CD14-positive monocyte (primary cell): ENCODE data around the gene NGRN. TPM values are rescaled to one million over a fixed set of nuclear protein-coding genes. Genes with fewer than 3 reads are reported as not detected.

Source experiments
- DNase-seq, 3 donors: peaks; one replicate each; pipeline ENCODE4 v3.0.0-alpha.2; 2011 to 2022
- H2AFZ ChIP-seq: 2 replicates; pipeline ENCODE4 v1.6.0; 2012; ENCODE audit warnings: mild to moderate bottlenecking, low read depth, low read length, inconsistent platforms; ENCODE audit not compliant: insufficient read depth, poor library complexity, severe bottlenecking
- H3K27ac ChIP-seq, 2 donors: 1 replicate in 1 of 2; 2 replicates in 1 of 2; pipeline ENCODE4 v1.5.1; 2012 to 2013; ENCODE audit warnings: low read length in 2 of 2, control low read depth in 1 of 2, inconsistent platforms in 1 of 2, low read depth in 1 of 2, mild to moderate bottlenecking in 1 of 2
- H3K27me3 ChIP-seq, 2 donors: one replicate each; pipeline versions ENCODE4 v1.6.0 to v1.6.1; 2011 to 2013; ENCODE audit warnings: low read length in 2 of 2; ENCODE audit not compliant: control insufficient read depth in 2 of 2, insufficient read depth in 2 of 2
- H3K36me3 ChIP-seq, 2 donors: replicated peaks in 1 of 2; 1 replicate in 1 of 2; 2 replicates in 1 of 2; pipeline versions ENCODE4 v1.5.1 to v1.6.1; 2012 to 2013; ENCODE audit warnings: low read length in 2 of 2, control low read depth in 1 of 2, inconsistent platforms in 1 of 2, mild to moderate bottlenecking in 1 of 2; ENCODE audit not compliant: insufficient read depth in 2 of 2, control insufficient read depth in 1 of 2
- H3K4me1 ChIP-seq, 2 donors: 1 replicate in 1 of 2; 2 replicates in 1 of 2; pipeline versions ENCODE4 v1.5.1 to v1.6.1; 2012 to 2013; ENCODE audit warnings: low read length in 2 of 2, control low read depth in 1 of 2, inconsistent platforms in 1 of 2, mild to moderate bottlenecking in 1 of 2, moderate library complexity in 1 of 2; ENCODE audit not compliant: insufficient read depth in 2 of 2, control insufficient read depth in 1 of 2
- H3K4me2 ChIP-seq: replicated peaks from 2 replicates; pipeline ENCODE3; 2012; ENCODE audit warnings: low read length, moderate library complexity, mild to moderate bottlenecking; ENCODE audit not compliant: poor library complexity, severe bottlenecking; ENCODE audit errors: extremely low read depth
- H3K4me3 ChIP-seq, 3 experiments: fragments of 200-600 bp in 1 of 3; sonication (generic) in 1 of 3; replicated peaks in 1 of 3; 1 replicate in 2 of 3; 2 replicates in 1 of 3; pipeline ENCODE4 v1.5.1; 2011 to 2013; ENCODE audit warnings: low read length in 3 of 3, mild to moderate bottlenecking in 3 of 3, control low read depth in 2 of 3, low read depth in 2 of 3, inconsistent platforms in 1 of 3, moderate library complexity in 1 of 3
- H3K79me2 ChIP-seq: 2 replicates; pipeline ENCODE4 v1.6.0; 2012; ENCODE audit warnings: mild to moderate bottlenecking, control low read depth, inconsistent platforms, low read length, moderate library complexity; ENCODE audit not compliant: insufficient read depth
- H3K9ac ChIP-seq: 2 replicates; pipeline ENCODE4 v1.6.0; 2017; ENCODE audit warnings: low read length, mild to moderate bottlenecking; ENCODE audit not compliant: insufficient read depth, poor library complexity, severe bottlenecking
- H3K9me3 ChIP-seq, 2 donors: replicated peaks in 1 of 2; 1 replicate in 1 of 2; 2 replicates in 1 of 2; pipeline versions ENCODE4 v1.5.1 to v1.6.1; 2012 to 2013; ENCODE audit warnings: low read length in 2 of 2, control low read depth in 1 of 2; ENCODE audit not compliant: control insufficient read depth in 1 of 2, insufficient read depth in 1 of 2
- H4K20me1 ChIP-seq: 2 replicates; pipeline ENCODE4 v1.6.0; 2012; ENCODE audit warnings: mild to moderate bottlenecking, low read length, control low read depth, moderate library complexity; ENCODE audit not compliant: insufficient read depth
- H3K27ac Mint-ChIP-seq, 7 donors: one replicate each; pipeline ENCODE4 v1.8.0; 2020; ENCODE audit warnings: mild to moderate bottlenecking in 7 of 7, mixed read lengths in 7 of 7, moderate library complexity in 6 of 7, inconsistent platforms in 2 of 7
- H3K27me3 Mint-ChIP-seq, 3 donors: one replicate each; pipeline ENCODE4 v1.8.0; 2021 to 2022; ENCODE audit warnings: low read depth in 3 of 3, mild to moderate bottlenecking in 3 of 3, mixed read lengths in 3 of 3, moderate library complexity in 3 of 3, inconsistent platforms in 1 of 3
- H3K36me3 Mint-ChIP-seq, 2 donors: one replicate each; pipeline ENCODE4 v1.8.0; 2020; ENCODE audit warnings: mixed read lengths in 2 of 2, inconsistent platforms in 1 of 2, mild to moderate bottlenecking in 1 of 2
- H3K4me1 Mint-ChIP-seq: one replicate; pipeline ENCODE4 v1.8.0; 2020; ENCODE audit warnings: mild to moderate bottlenecking, mixed read lengths
- H3K4me3 Mint-ChIP-seq, 2 donors: one replicate each; pipeline ENCODE4 v1.8.0; 2020; ENCODE audit warnings: mild to moderate bottlenecking in 2 of 2, mixed read lengths in 2 of 2, moderate library complexity in 1 of 2
- H3K9me3 Mint-ChIP-seq, 7 donors: one replicate each; pipeline ENCODE4 v1.8.0; 2020 to 2022; ENCODE audit warnings: mixed read lengths in 7 of 7, mild to moderate bottlenecking in 6 of 7, moderate library complexity in 6 of 7, inconsistent platforms in 2 of 7
- WGBS: methylation state at CpG from one replicate; pipeline ENCODE4 v1.1.5; 2013; ENCODE audit warnings: missing lambda C conversion rate; ENCODE audit not compliant: insufficient coverage; 5-methylcytosine and 5-hydroxymethylcytosine counted together
- intact Hi-C, 2 donors: fragments of 100-400 bp; cut with micrococcal nuclease; formaldehyde crosslinking; loops; one replicate each; pipeline versions ENCODE4 v1.15.0 to v1.15.1; 2023
- polyA plus RNA-seq, 3 donors: library from polyadenylated mRNA; depleted of rRNA in 1 of 3; unstranded in 2 of 3; stranded (reverse) in 1 of 3; fragments of 300-500 nt in 2 of 3; fragments of >200 nt in 1 of 3; fragmentation: Illumina TruSeq in 2 of 3; gene quantifications; 1 replicate in 2 of 3; 2 replicates in 1 of 3; pipeline ENCODE4 v1.2.3, GENCODE V29; 2012 to 2021
- TF ChIP-seq, protein P1 (sequence below): fragments of 200-600 bp; IDR thresholded peaks from one replicate; pipeline ENCODE4 v1.8.0; 2022; ENCODE audit warnings: antibody characterized with exemption, mild to moderate bottlenecking

Gene NGRN
- polyA plus RNA-seq, 3 donors = 14.4 to 20.3 (median 18.9) TPM

DNA sequence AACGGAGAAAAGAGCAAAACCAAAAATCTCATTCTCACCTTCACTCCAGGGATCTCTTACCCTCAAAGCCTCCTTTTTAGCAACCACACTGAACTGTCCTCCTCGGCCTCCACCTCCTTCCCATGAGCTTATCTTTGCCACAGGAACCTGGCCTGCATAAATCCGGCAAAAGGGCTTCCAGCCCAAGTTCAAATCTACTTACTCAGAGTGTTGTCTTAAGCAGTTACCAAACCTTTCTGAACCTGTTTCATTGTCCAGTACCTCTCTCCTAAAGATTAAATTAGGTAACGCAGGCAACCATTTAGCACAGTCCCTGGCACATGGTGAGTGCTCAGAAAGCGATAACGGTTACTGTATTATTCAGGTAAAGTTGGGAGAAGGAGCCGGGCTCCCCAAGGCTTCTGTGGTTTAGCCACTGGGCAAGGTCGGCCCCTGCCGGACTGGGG, 32.5 kb upstream of the NGRN start:
- H3K4me1 ChIP-seq = peaks cover 41 to 47% of the 10 kb centered on the region in 2 donors

DNA sequence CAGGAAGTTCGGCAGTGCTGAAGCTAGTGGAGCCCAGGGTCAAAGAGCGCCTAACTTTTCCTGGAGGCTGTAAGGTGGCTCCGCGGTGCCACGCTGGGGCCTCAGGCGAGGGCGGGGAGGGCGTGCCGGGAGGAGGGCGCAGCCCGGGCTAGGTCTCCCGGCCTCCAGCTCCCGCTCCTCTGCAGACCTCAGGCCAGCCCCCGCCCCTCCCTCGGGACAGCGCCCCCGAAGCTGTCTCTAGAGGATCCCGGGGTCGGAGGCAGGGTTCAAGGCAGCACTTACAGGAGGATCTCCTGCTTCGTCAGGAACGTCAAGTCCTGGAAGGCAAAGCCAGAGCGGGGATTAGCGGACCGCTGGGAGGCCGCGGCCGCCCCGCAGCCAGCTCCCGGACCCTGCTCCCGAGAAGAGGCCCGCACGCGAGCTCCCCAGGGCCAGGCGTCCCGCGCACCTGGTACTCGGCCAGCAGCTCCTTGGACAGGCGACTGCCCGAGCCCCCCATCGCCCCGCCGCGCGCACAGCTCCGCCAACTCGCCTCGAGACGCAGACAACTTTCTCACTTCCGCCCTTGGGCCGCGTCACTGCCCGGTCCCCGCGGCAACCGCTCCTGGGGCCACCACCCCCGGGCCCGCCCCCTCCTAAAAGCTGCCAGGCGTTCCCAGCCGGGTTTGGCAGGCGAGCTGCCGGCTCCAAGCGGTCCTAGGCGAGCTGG, 31.9 kb upstream of the NGRN start, which contains the start of gene CIB1:
Gene CIB1 (minus strand): TSS at position 555 of the 709 bp plus-strand sequence. CDS start 56 bp downstream, at position 499.
- H3K36me3 ChIP-seq = peaks cover 28 to 43% of the 10 kb centered on the region in 2 donors
- Mint-ChIP-seq H3K36me3 (peaks cover 46 to 59% of the 10 kb centered on the region in 2 donors), H3K4me3 (peak within 1 kb of the TSS; percentile 80 to 90), H3K27ac (peak within 1 kb of the TSS; percentile 88 to 96 (median 93)), H3K4me1 (peaks cover 40% of the 10 kb centered on the region), H3K9me3 (peaks cover 0 to 1% (median 0%) of the 10 kb centered on the region in 7 donors), H3K27me3 (peaks cover 0 to 1% (median 0%) of the 10 kb centered on the region in 3 donors)
- TF ChIP-seq, protein P1, sequence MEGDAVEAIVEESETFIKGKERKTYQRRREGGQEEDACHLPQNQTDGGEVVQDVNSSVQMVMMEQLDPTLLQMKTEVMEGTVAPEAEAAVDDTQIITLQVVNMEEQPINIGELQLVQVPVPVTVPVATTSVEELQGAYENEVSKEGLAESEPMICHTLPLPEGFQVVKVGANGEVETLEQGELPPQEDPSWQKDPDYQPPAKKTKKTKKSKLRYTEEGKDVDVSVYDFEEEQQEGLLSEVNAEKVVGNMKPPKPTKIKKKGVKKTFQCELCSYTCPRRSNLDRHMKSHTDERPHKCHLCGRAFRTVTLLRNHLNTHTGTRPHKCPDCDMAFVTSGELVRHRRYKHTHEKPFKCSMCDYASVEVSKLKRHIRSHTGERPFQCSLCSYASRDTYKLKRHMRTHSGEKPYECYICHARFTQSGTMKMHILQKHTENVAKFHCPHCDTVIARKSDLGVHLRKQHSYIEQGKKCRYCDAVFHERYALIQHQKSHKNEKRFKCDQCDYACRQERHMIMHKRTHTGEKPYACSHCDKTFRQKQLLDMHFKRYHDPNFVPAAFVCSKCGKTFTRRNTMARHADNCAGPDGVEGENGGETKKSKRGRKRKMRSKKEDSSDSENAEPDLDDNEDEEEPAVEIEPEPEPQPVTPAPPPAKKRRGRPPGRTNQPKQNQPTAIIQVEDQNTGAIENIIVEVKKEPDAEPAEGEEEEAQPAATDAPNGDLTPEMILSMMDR = peak; percentile 66
- no peaks in the 10 kb centered on the region for H3K27me3 ChIP-seq
- under 1% methylated on average over 63 of the region's 63 CpGs for WGBS
- peaks cover 32% of the 10 kb centered on the region for H3K79me2 ChIP-seq
- peak; percentile 97 to 98 (median 98) for DNase-seq
- intact Hi-C loops = loop anchor here (2.0 to 10.0 kb wide), 4 partner anchors 31 to 659 kb away; partner anchors contain the start of genes NGRN (in 2 of the 2), IQGAP1 (in 1 of the 2) and TICRR (in 1 of the 2)
- peaks cover 41 to 47% of the 10 kb centered on the region in 2 donors for H3K4me1 ChIP-seq
- peak within 1 kb of the TSS; percentile 73 to 96 (median 91) for H3K4me3 ChIP-seq
- H3K9ac ChIP-seq = peak within 1 kb of the TSS; percentile 95
- peak within 1 kb of the TSS; percentile 70 for H2AFZ ChIP-seq
- peak within 1 kb of the TSS; percentile 78 to 95 for H3K27ac ChIP-seq
- peaks cover 29% of the 10 kb centered on the region for H4K20me1 ChIP-seq
- peak within 1 kb of the TSS; percentile 94 for H3K4me2 ChIP-seq
- H3K9me3 ChIP-seq = no peaks in the 10 kb centered on the region

More for the DNA sequence above, 32.5 kb upstream of the NGRN start:
- intact Hi-C loops = loop anchor here (5.0 to 10.0 kb wide), 3 partner anchors 34 to 658 kb away; partner anchors contain the start of genes IQGAP1 (in 1 of the 2), NGRN (in 1 of the 2) and TICRR (in 1 of the 2)
- Mint-ChIP-seq H3K9me3 (peaks cover 0 to 1% (median 0%) of the 10 kb centered on the region in 7 donors), H3K27me3 (peaks cover 0 to 1% (median 0%) of the 10 kb centered on the region in 3 donors), H3K4me3 (peak overlapping the region; percentile 77 to 87), H3K36me3 (peaks cover 46 to 59% of the 10 kb centered on the region in 2 donors), H3K4me1 (peaks cover 40% of the 10 kb centered on the region), H3K27ac (peak overlapping the region; percentile 86 to 96 (median 89))
- Histone ChIP-seq H3K36me3 (peaks cover 28 to 43% of the 10 kb centered on the region in 2 donors), H3K9ac (peak overlapping the region; percentile 95), H3K4me2 (peak overlapping the region; percentile 94), H3K9me3 (no peaks in the 10 kb centered on the region), H4K20me1 (peaks cover 35% of the 10 kb centered on the region), H3K79me2 (peaks cover 32% of the 10 kb centered on the region), H2AFZ (peak overlapping the region; percentile 70), H3K27me3 (no peaks in the 10 kb centered on the region), H3K27ac (peak overlapping the region; percentile 78 to 95), H3K4me3 (peak overlapping the region; percentile 73 to 96 (median 82))
- TF ChIP-seq, protein P1 = no peak
- WGBS = 17% methylated on average over 8 of the region's 9 CpGs
- peak in 1 of 3 donors; percentile 56 for DNase-seq
